ENCODE data around the gene MAB21L4.
"Not testable (repeated sequence)": the region's sequence is repeated elsewhere in the genome, so short reads cannot be mapped to it uniquely, and the experiment has no call there.

Gene MAB21L4

DNA sequence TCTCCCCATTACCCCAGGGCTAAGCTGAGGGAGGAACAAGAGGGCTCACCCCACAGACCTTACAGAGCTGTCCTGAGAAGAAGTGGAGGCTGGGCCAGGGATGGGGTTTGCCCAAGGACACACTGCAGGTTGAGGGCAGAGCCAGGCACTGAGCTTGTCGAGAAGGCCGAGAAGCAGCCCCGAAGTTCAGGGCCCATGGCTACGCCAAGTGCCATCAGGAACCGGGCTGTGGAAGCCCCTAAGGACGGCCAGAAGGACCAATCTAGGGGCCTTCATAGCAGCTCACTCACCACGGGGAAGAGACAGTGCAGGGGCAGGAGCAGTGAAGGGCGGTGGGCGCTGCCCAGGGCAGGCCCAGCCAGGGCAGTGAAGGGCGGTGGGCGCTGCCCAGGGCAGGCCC, 45.9 kb downstream of the MAB21L4 start:
- no peak for DNase-seq (ENCODE audit: low read depth)
- TF ChIP-seq CTCF (conservative IDR thresholded peaks at IDR 0.05; ENCODE audit: low read depth, low read length), result no peak
- H3K4me3 ChIP-seq (ENCODE audit: low read length), result no peak overlapping the region

DNA sequence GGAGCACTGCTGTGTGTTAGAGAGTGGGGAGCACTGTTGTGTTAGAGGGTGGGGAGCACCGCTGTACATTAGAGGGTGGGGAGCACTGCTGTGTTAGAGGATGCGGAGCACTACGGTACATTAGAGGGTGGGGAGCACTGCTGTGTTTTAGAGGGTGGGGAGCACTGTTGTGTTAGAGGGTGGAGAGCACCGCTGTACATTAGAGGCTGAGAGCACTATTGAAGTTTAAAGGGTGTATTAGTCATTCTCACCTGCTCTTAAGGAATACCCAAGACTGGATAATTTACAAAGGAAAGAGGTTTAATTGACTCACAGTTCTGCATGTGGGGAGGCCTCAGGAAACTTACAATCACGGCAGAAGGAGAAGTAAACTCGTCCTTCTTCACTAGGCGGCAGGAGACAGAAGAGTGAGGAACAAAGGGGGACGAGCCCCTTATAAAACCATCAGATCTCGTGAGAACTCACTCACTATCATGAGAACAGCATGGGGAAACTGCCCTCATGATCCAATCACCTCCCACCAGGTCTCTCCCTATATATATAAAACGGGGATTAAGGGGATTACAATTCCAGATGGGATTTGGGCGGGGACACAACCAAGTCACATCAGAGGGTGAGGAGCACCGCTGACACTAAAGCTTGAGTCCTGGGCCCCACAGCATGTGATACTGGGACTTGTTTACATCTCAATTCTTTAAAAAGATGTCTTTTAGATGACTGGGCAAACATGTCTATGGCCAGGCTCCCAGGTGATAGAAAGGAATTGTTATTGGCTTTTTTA, 46.9 kb downstream of the MAB21L4 start:
- no peak for DNase-seq (ENCODE audit: low read depth)
- no peak overlapping the region for H3K4me3 ChIP-seq (ENCODE audit: low read length)
- no peak for TF ChIP-seq CTCF (conservative IDR thresholded peaks at IDR 0.05; ENCODE audit: low read depth, low read length)

- TF ChIP-seq CTCF (conservative IDR thresholded peaks at IDR 0.05; ENCODE audit: low read depth, low read length), result no peak
- DNase-seq (ENCODE audit: low read depth), result no peak
Measured at GRCh38 chr2:240847817-240848216, 48.1 kb downstream of the MAB21L4 start.

DNA sequence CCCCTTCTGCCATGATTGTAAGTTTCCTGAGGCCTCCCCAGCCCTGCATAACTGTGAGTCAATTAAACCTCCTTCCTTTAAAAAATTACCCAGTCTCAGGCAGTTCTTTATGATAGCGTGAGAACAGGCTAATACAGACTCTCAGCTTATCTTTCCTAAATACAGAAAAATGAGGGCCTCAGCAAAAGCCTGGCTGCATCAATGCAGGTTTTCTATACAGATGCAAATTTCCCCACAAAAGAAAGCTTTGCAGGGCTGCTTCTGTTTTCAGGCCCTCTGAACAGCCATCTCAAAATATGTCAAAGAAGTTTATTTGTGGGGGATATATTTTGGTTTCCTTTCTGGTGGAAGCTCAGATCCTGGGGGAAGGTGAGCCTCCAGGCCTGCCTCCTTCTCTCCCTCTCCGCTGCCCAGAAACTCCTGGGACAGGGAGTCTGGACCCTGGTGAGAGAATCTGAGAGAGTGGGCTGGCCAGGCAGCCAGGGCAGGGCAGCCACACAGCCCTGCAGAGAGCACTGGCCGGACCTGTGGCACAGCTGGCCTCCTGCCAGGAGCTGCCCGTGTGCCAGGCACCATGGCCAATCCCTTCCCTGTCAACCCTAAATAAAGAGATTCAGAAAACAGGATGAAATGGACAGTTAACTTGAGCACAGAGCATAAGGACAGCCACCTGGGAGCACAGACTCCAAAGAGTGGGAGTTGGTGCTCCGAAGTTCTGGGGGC, 48.9 kb downstream of the MAB21L4 start:
- no peak overlapping the region for H3K4me3 ChIP-seq (ENCODE audit: low read length)
- DNase-seq (ENCODE audit: low read depth), result no peak
- no peak for TF ChIP-seq CTCF (conservative IDR thresholded peaks at IDR 0.05; ENCODE audit: low read depth, low read length)

More at GRCh38 chr2:240847817-240848216, 48.1 kb downstream of the MAB21L4 start:
- no peak overlapping the region for H3K4me3 ChIP-seq (ENCODE audit: low read length)

DNA sequence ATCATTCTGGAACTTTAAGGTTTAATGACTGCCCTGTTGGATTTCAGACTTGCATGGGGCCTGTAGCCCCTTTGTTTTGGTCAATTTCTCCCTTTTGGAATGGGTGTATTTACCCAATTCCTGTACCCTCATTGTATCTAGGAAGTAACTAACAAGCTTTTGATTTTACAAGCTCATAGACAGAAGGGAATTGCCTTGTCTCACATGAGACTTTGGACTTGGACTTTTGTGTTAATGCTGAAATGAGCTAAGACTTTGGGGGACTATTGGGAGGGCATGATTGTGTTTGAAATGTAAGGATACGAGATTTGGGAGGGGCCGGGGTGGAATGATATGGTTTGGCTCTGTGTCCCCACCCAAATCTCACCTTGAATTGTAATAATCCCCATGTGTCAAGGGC, 49.6 kb downstream of the MAB21L4 start:
- H3K4me3 ChIP-seq (ENCODE audit: low read length), result not testable (repeated sequence)

GRCh38 chr2:240840435-240841060, 55.4 kb downstream of the MAB21L4 start:
- DNase-seq (ENCODE audit: low read depth), result no peak
- peak; percentile 81 for TF ChIP-seq CTCF (conservative IDR thresholded peaks at IDR 0.05; ENCODE audit: low read depth, low read length)
- no peak overlapping the region for H3K4me3 ChIP-seq (ENCODE audit: low read length)

More for the DNA sequence above, 49.6 kb downstream of the MAB21L4 start:
- DNase-seq (ENCODE audit: low read depth), result not testable (repeated sequence)

Measured in retinal pigment epithelial cell (primary cell).